Activated CD4-positive, alpha-beta T cell treated with anti-CD3 and anti-CD28 coated beads for 24 hours (primary cell): Measurements from ENCODE around the gene EN2.
"Not testable (repeated sequence)": the region's sequence is repeated elsewhere in the genome, so short reads cannot be mapped to it uniquely, and the experiment has no call there.

Experiments used
- DNase-seq, 2 donors: peaks; one replicate each; pipeline ENCODE4 v3.0.0-alpha.2; 2020; ENCODE audit warnings: low read depth in 2 of 2

EN2 gene

GRCh38 chr7:155425887-155426286 is 32.0 kb upstream of the EN2 start:
- no peak for DNase-seq

GRCh38 chr7:155426543-155427410 is 31.2 kb upstream of the EN2 start:
- no peak for DNase-seq

- no peak for DNase-seq
Measured at GRCh38 chr7:155427411-155428038, 30.4 kb upstream of the EN2 start.

GRCh38 chr7:155428171-155428834 is 29.6 kb upstream of the EN2 start:
- no peak for DNase-seq

- DNase-seq: no peak
Measured at GRCh38 chr7:155429651-155430050, 28.3 kb upstream of the EN2 start.

GRCh38 chr7:155430606-155431005 is 27.3 kb upstream of the EN2 start:
- DNase-seq: no peak

- no peak for DNase-seq
Measured at GRCh38 chr7:155431231-155431630, 26.7 kb upstream of the EN2 start.

- DNase-seq: no peak
Measured at GRCh38 chr7:155431711-155432110, 26.2 kb upstream of the EN2 start.

GRCh38 chr7:155435110-155435509 is 22.8 kb upstream of the EN2 start:
- no peak for DNase-seq

- no peak for DNase-seq
Measured at GRCh38 chr7:155437836-155438235, 20.1 kb upstream of the EN2 start.

GRCh38 chr7:155438777-155439176 is 19.2 kb upstream of the EN2 start:
- no peak for DNase-seq

- DNase-seq: no peak
Measured at GRCh38 chr7:155439311-155440017, 18.5 kb upstream of the EN2 start.

- no peak for DNase-seq
Measured at GRCh38 chr7:155440018-155440410, 17.9 kb upstream of the EN2 start.

GRCh38 chr7:155441856-155442255 is 16.1 kb upstream of the EN2 start:
- DNase-seq: no peak

- no peak for DNase-seq
Measured at GRCh38 chr7:155444746-155445145, 13.2 kb upstream of the EN2 start.

GRCh38 chr7:155445606-155446005 is 12.3 kb upstream of the EN2 start:
- DNase-seq: not testable (repeated sequence)

- no peak for DNase-seq
Measured at GRCh38 chr7:155447603-155448002, 10.3 kb upstream of the EN2 start.

GRCh38 chr7:155448632-155449007 is 9.3 kb upstream of the EN2 start:
- DNase-seq: no peak

GRCh38 chr7:155449008-155449868 is 8.7 kb upstream of the EN2 start:
- no peak for DNase-seq

- no peak for DNase-seq
Measured at GRCh38 chr7:155449869-155450557, 7.9 kb upstream of the EN2 start.

GRCh38 chr7:155450558-155450969 is 7.4 kb upstream of the EN2 start:
- DNase-seq: no peak
